ENCODE measurements around the gene SACM1L.

- TF ChIP-seq EZH2 (IDR thresholded peaks at IDR 0.05; ENCODE audit: insufficient read depth, low read length), result no peak
- no peak for TF ChIP-seq CTCF (IDR thresholded peaks at IDR 0.05; ENCODE audit: insufficient read depth, low read depth, low read length)
These were observed 98.4 kb downstream of the SACM1L start for GRCh38 chr3:45787551-45787950.
